ENCODE results near the gene IFNA1.
"Not testable (repeated sequence)": the region's sequence is repeated elsewhere in the genome, so short reads cannot be mapped to it uniquely, and the experiment has no call there.

IFNA1 gene

GRCh38 chr9:21449312-21449711 lies 9.1 kb downstream of the IFNA1 start:
- not testable (repeated sequence) for DNase-seq (ENCODE audit: low read depth in 2 of 2)

GRCh38 chr9:21450733-21451394 lies 10.6 kb downstream of the IFNA1 start:
- no peak for DNase-seq (ENCODE audit: low read depth in 2 of 2)

GRCh38 chr9:21452681-21453080 lies 12.4 kb downstream of the IFNA1 start:
- DNase-seq (ENCODE audit: low read depth in 2 of 2), result no peak

GRCh38 chr9:21454149-21454548 lies 13.9 kb downstream of the IFNA1 start:
- DNase-seq (ENCODE audit: low read depth in 2 of 2), result no peak

GRCh38 chr9:21455320-21455719 lies 15.1 kb downstream of the IFNA1 start:
- no peak for DNase-seq (ENCODE audit: low read depth in 2 of 2)

GRCh38 chr9:21461377-21461776 lies 21.1 kb downstream of the IFNA1 start:
- DNase-seq (ENCODE audit: low read depth in 2 of 2), result no peak

GRCh38 chr9:21465138-21465537 lies 24.9 kb downstream of the IFNA1 start:
- no peak for DNase-seq (ENCODE audit: low read depth in 2 of 2)

GRCh38 chr9:21465859-21466518 lies 25.8 kb downstream of the IFNA1 start:
- DNase-seq (ENCODE audit: low read depth in 2 of 2), result no peak

- DNase-seq (ENCODE audit: low read depth in 2 of 2), result no peak
Observed at GRCh38 chr9:21470126-21470525, 29.9 kb downstream of the IFNA1 start.

GRCh38 chr9:21473236-21473635 lies 33.0 kb downstream of the IFNA1 start:
- DNase-seq (ENCODE audit: low read depth in 2 of 2), result no peak

- DNase-seq (ENCODE audit: low read depth in 2 of 2), result no peak
Observed at GRCh38 chr9:21477466-21477865, 37.2 kb downstream of the IFNA1 start.

GRCh38 chr9:21479152-21479702 lies 39.0 kb downstream of the IFNA1 start:
- no peak for DNase-seq (ENCODE audit: low read depth in 2 of 2)

GRCh38 chr9:21481470-21482056 lies 41.3 kb downstream of the IFNA1 start:
- DNase-seq (ENCODE audit: low read depth in 2 of 2), result no peak

- no peak for DNase-seq (ENCODE audit: low read depth in 2 of 2)
Observed at GRCh38 chr9:21482213-21482612, 42.0 kb downstream of the IFNA1 start, which contains the start of gene IFNE. Gene IFNE (minus strand): TSS chr9:21482313. CDS start chr9:21481694, 619 bp downstream.

Measured in stimulated activated CD4-positive, alpha-beta T cell treated with anti-CD3 and anti-CD28 coated beads, Interleukin-1b, Interleukin-23, amount 100 ng/mL, for 1 hour (primary cell).